Mononuclear cell (primary cell): ENCODE data around the gene AMFR. TPM values are rescaled to one million over a fixed set of nuclear protein-coding genes. Genes with fewer than 3 reads are reported as not detected.

Experiments
- H3K27me3 ChIP-seq: 2 replicates; pipeline ENCODE4 v1.6.0; 2011; ENCODE audit warnings: low read length, control low read depth; ENCODE audit not compliant: insufficient read depth
- H3K4me1 ChIP-seq: 2 replicates; pipeline ENCODE4 v1.5.1; 2011; ENCODE audit warnings: mild to moderate bottlenecking, low read length, control low read depth; ENCODE audit not compliant: insufficient read depth
- H3K4me3 ChIP-seq: 2 replicates; pipeline ENCODE4 v1.5.1; 2011; ENCODE audit warnings: mild to moderate bottlenecking, low read length, moderate library complexity
- H3K9me3 ChIP-seq: 2 replicates; pipeline ENCODE4 v1.5.1; 2011; ENCODE audit warnings: low read depth, mild to moderate bottlenecking, control low read depth, low read length
- total RNA-seq: library from RNA; depleted of rRNA; stranded (reverse); fragments of >200 nt; gene quantifications from one replicate; pipeline ENCODE4 v1.2.3, GENCODE V29; 2012

Gene AMFR
- total RNA-seq, 1 donor, result 193 TPM

GRCh38 chr16:56365552-56365951, 59.8 kb downstream of the AMFR start:
- H3K27me3 ChIP-seq, result no peaks in the 10 kb centered on the region
- H3K4me1 ChIP-seq, result no peaks in the 10 kb centered on the region
- no peak overlapping the region for H3K4me3 ChIP-seq
- no peaks in the 10 kb centered on the region for H3K9me3 ChIP-seq

GRCh38 chr16:56364865-56365264, 60.5 kb downstream of the AMFR start:
- H3K4me1 ChIP-seq, result peaks cover under 1% of the 10 kb centered on the region
- H3K9me3 ChIP-seq, result no peaks in the 10 kb centered on the region
- no peak overlapping the region for H3K4me3 ChIP-seq
- H3K27me3 ChIP-seq, result no peaks in the 10 kb centered on the region

- H3K4me1 ChIP-seq, result peaks cover 4% of the 10 kb centered on the region
- no peak overlapping the region for H3K4me3 ChIP-seq
These were observed 61.4 kb downstream of the AMFR start for GRCh38 chr16:56363781-56364565.

GRCh38 chr16:56363181-56363716, 62.1 kb downstream of the AMFR start:
- H3K27me3 ChIP-seq, result no peaks in the 10 kb centered on the region
- H3K9me3 ChIP-seq, result no peaks in the 10 kb centered on the region
- H3K4me1 ChIP-seq, result peaks cover 4% of the 10 kb centered on the region
- H3K4me3 ChIP-seq, result no peak overlapping the region

More at GRCh38 chr16:56363781-56364565, 61.4 kb downstream of the AMFR start:
- Histone ChIP-seq H3K9me3 (no peaks in the 10 kb centered on the region), H3K27me3 (no peaks in the 10 kb centered on the region)

GRCh38 chr16:56362706-56363105, 62.6 kb downstream of the AMFR start:
- Histone ChIP-seq H3K9me3 (no peaks in the 10 kb centered on the region), H3K4me1 (peaks cover 9% of the 10 kb centered on the region)

GRCh38 chr16:56362057-56362655, 63.2 kb downstream of the AMFR start:
- H3K4me1 ChIP-seq, result peaks cover 14% of the 10 kb centered on the region
- no peaks in the 10 kb centered on the region for H3K9me3 ChIP-seq
- no peak overlapping the region for H3K4me3 ChIP-seq
- no peaks in the 10 kb centered on the region for H3K27me3 ChIP-seq

More at GRCh38 chr16:56362706-56363105, 62.6 kb downstream of the AMFR start:
- Histone ChIP-seq H3K4me3 (no peak overlapping the region), H3K27me3 (no peaks in the 10 kb centered on the region)

GRCh38 chr16:56360117-56361008, 65.0 kb downstream of the AMFR start:
- H3K4me1 ChIP-seq, result peaks cover 23% of the 10 kb centered on the region
- H3K4me3 ChIP-seq, result no peak overlapping the region
- no peaks in the 10 kb centered on the region for H3K27me3 ChIP-seq
- H3K9me3 ChIP-seq, result no peaks in the 10 kb centered on the region

GRCh38 chr16:56357765-56358322, 67.5 kb downstream of the AMFR start:
- Histone ChIP-seq H3K4me1 (peaks cover 23% of the 10 kb centered on the region), H3K4me3 (no peak overlapping the region), H3K27me3 (no peaks in the 10 kb centered on the region), H3K9me3 (no peaks in the 10 kb centered on the region)

- Histone ChIP-seq H3K4me3 (peak overlapping the region; percentile 39), H3K27me3 (no peaks in the 10 kb centered on the region), H3K4me1 (peaks cover 23% of the 10 kb centered on the region), H3K9me3 (no peaks in the 10 kb centered on the region)
These were observed 68.0 kb downstream of the AMFR start for GRCh38 chr16:56357241-56357764.

- Histone ChIP-seq H3K9me3 (no peaks in the 10 kb centered on the region), H3K4me1 (peaks cover 23% of the 10 kb centered on the region), H3K27me3 (no peaks in the 10 kb centered on the region), H3K4me3 (peak overlapping the region; percentile 39)
These were observed 68.8 kb downstream of the AMFR start for GRCh38 chr16:56356276-56357240.

- Histone ChIP-seq H3K9me3 (no peaks in the 10 kb centered on the region), H3K4me3 (no peak overlapping the region), H3K27me3 (no peaks in the 10 kb centered on the region), H3K4me1 (peaks cover 23% of the 10 kb centered on the region)
These were observed 69.5 kb downstream of the AMFR start for GRCh38 chr16:56355786-56356275.

- Histone ChIP-seq H3K4me1 (peaks cover 23% of the 10 kb centered on the region), H3K27me3 (no peaks in the 10 kb centered on the region), H3K4me3 (no peak overlapping the region), H3K9me3 (no peaks in the 10 kb centered on the region)
These were observed 70.1 kb downstream of the AMFR start for GRCh38 chr16:56355221-56355620.

GRCh38 chr16:56354746-56355145, 70.6 kb downstream of the AMFR start:
- H3K4me1 ChIP-seq, result peaks cover 21% of the 10 kb centered on the region
- H3K27me3 ChIP-seq, result no peaks in the 10 kb centered on the region
- no peak overlapping the region for H3K4me3 ChIP-seq
- no peaks in the 10 kb centered on the region for H3K9me3 ChIP-seq
